H1 (cell line): ENCODE results near the gene OTUD5. TPM values are rescaled to one million over a fixed set of nuclear protein-coding genes. Genes with fewer than 3 reads are reported as not detected.

ENCODE experiments used
- CTCF ChIA-PET: fragments of 300-600 bp; sonication (Branson Sonifier 250); formaldehyde crosslinking; loops from one replicate; lab custom pipeline; 2021; ENCODE audit not compliant: partially characterized antibody; lab: Charles Lee
- POLR2A ChIA-PET: fragments of 300-600 bp; sonication (Branson Sonifier 250); formaldehyde crosslinking; loops from one replicate; lab custom pipeline; 2021; ENCODE audit warnings: inconsistent platforms; ENCODE audit not compliant: partially characterized antibody; lab: Charles Lee
- DNase-seq, 2 experiments: peaks; one replicate each; pipeline versions ENCODE4 v3.0.0 to v3.0.0-alpha.2; 2010 to 2022; ENCODE audit warnings: low spot score in 2 of 2, low read depth in 1 of 2, mixed read lengths in 1 of 2
- FAIRE-seq: peaks from 2 replicates; lab custom pipeline; 2011; peaks lifted over from hg19 to GRCh38; lab: Jason Lieb, UNC
- H2AFZ ChIP-seq: 2 replicates; pipeline ENCODE4 v1.8.1; 2012; ENCODE audit warnings: low read length, inconsistent platforms
- H2AK5ac ChIP-seq: 2 replicates; pipeline ENCODE4 v1.6.1; 2013; ENCODE audit warnings: low read depth, low read length
- H2BK120ac ChIP-seq: replicated peaks from 2 replicates; pipeline ENCODE3; 2013; ENCODE audit warnings: low read depth, low read length, inconsistent platforms
- H2BK12ac ChIP-seq: 2 replicates; pipeline ENCODE4 v1.6.1; 2013; ENCODE audit warnings: low read depth, low read length
- H2BK15ac ChIP-seq: 2 replicates; pipeline ENCODE4 v1.6.1; 2013; ENCODE audit warnings: low read length
- H2BK20ac ChIP-seq: 2 replicates; pipeline ENCODE4 v1.6.1; 2013; ENCODE audit warnings: low read length
- H2BK5ac ChIP-seq: 2 replicates; pipeline ENCODE4 v1.6.1; 2013; ENCODE audit warnings: low read depth, low read length
- H3K14ac ChIP-seq: 2 replicates; pipeline ENCODE4 v1.6.1; 2013; ENCODE audit warnings: inconsistent platforms; ENCODE audit not compliant: insufficient read length
- H3K18ac ChIP-seq: 2 replicates; pipeline ENCODE4 v1.6.1; 2013; ENCODE audit warnings: low read length; ENCODE audit errors: extremely low read depth
- H3K23ac ChIP-seq: 2 replicates; pipeline ENCODE4 v1.6.1; 2013; ENCODE audit warnings: inconsistent platforms; ENCODE audit not compliant: insufficient read length
- H3K23me2 ChIP-seq: 2 replicates; pipeline ENCODE4 v1.6.1; 2013; ENCODE audit warnings: low read depth, low read length
- H3K27ac ChIP-seq: 2 replicates; pipeline ENCODE4 v1.6.1; 2011; ENCODE audit warnings: low read depth, low read length, inconsistent platforms
- H3K27me3 ChIP-seq, 4 experiments: replicated peaks in 1 of 4; 1 replicate in 1 of 4; 2 replicates in 3 of 4; pipeline versions ENCODE4 v1.6.1 to v1.8.1; 2011 to 2013; ENCODE audit warnings: low read length in 3 of 4, mild to moderate bottlenecking in 3 of 4, inconsistent platforms in 2 of 4, mixed read lengths in 2 of 4, moderate library complexity in 1 of 4; ENCODE audit not compliant: control insufficient read depth in 3 of 4, insufficient read depth in 3 of 4; ENCODE audit errors: extremely low read depth in 1 of 4
- H3K36me3 ChIP-seq, 4 experiments: 2 replicates each; pipeline versions ENCODE4 v1.6.1 to v1.8.1; 2011 to 2013; ENCODE audit warnings: mild to moderate bottlenecking in 4 of 4, low read length in 3 of 4, moderate library complexity in 2 of 4, control low read depth in 1 of 4, inconsistent platforms in 1 of 4; ENCODE audit not compliant: insufficient read depth in 4 of 4, control insufficient read depth in 2 of 4
- H3K4ac ChIP-seq: replicated peaks from 2 replicates; pipeline ENCODE3; 2013; ENCODE audit warnings: low read length, low read depth, mixed read lengths, inconsistent platforms; ENCODE audit not compliant: insufficient read length
- H3K4me1 ChIP-seq, 4 experiments: replicated peaks in 1 of 4; 1 replicate in 1 of 4; 2 replicates in 3 of 4; pipeline versions ENCODE4 v1.6.1 to v1.8.1; 2011 to 2013; ENCODE audit warnings: low read length in 3 of 4, inconsistent platforms in 2 of 4, mixed read lengths in 1 of 4; ENCODE audit not compliant: insufficient read depth in 4 of 4, control insufficient read depth in 3 of 4
- H3K4me2 ChIP-seq, 2 experiments: 2 replicates each; pipeline versions ENCODE4 v1.6.1 to v1.8.1; 2011 to 2013; ENCODE audit warnings: low read depth in 2 of 2, low read length in 2 of 2, control low read depth in 1 of 2, inconsistent platforms in 1 of 2, mild to moderate bottlenecking in 1 of 2; ENCODE audit not compliant: insufficient read depth in 1 of 2
- H3K4me3 ChIP-seq, 4 experiments: fragments of 200-600, 300-600 bp in 1 of 4; sonication (generic), shearing (Covaris generic), sonication (Bioruptor Twin) in 1 of 4; 2 replicates each; pipeline versions ENCODE4 v1.5.1 to v1.8.1; 2011 to 2016; ENCODE audit warnings: low read length in 4 of 4, low read depth in 3 of 4, control low read depth in 2 of 4, inconsistent platforms in 2 of 4, mild to moderate bottlenecking in 2 of 4, mixed read lengths in 1 of 4, moderate library complexity in 1 of 4; ENCODE audit not compliant: insufficient read depth in 2 of 4; ENCODE audit errors: extremely low read depth in 1 of 4
- H3K56ac ChIP-seq: replicated peaks from 2 replicates; pipeline ENCODE3; 2013; ENCODE audit warnings: low read depth, mild to moderate bottlenecking, mixed read lengths, low read length, inconsistent platforms; ENCODE audit not compliant: insufficient read length
- H3K79me1 ChIP-seq: 2 replicates; pipeline ENCODE4 v1.6.1; 2013; ENCODE audit warnings: low read depth, low read length, control low read depth
- H3K79me2 ChIP-seq, 2 experiments: 2 replicates each; pipeline versions ENCODE4 v1.6.1 to v1.8.1; 2012 to 2013; ENCODE audit warnings: low read length in 2 of 2, mild to moderate bottlenecking in 2 of 2, inconsistent platforms in 1 of 2; ENCODE audit not compliant: insufficient read depth in 2 of 2, control insufficient read depth in 1 of 2
- H3K9ac ChIP-seq, 4 experiments: replicated peaks in 1 of 4; 1 replicate in 1 of 4; 2 replicates in 3 of 4; pipeline versions ENCODE4 v1.6.1 to v1.8.1; 2011 to 2013; ENCODE audit warnings: low read depth in 3 of 4, low read length in 3 of 4, control low read depth in 2 of 4, mild to moderate bottlenecking in 2 of 4, moderate library complexity in 2 of 4, inconsistent platforms in 1 of 4; ENCODE audit errors: extremely low read depth in 1 of 4
- H3K9me3 ChIP-seq, 2 experiments: 2 replicates each; pipeline versions ENCODE4 v1.6.1 to v1.8.1; 2012 to 2013; ENCODE audit warnings: mild to moderate bottlenecking in 2 of 2, moderate library complexity in 2 of 2, control low read depth in 1 of 2, inconsistent platforms in 1 of 2, low read depth in 1 of 2, low read length in 1 of 2, mixed read lengths in 1 of 2; ENCODE audit not compliant: insufficient read depth in 2 of 2
- H4K20me1 ChIP-seq, 2 experiments: replicated peaks in 1 of 2; 2 replicates each; pipeline versions ENCODE3 to v1.8.1; 2011 to 2013; ENCODE audit warnings: inconsistent platforms in 2 of 2, low read length in 2 of 2, mild to moderate bottlenecking in 1 of 2; ENCODE audit not compliant: insufficient read depth in 2 of 2, control insufficient read depth in 1 of 2
- H4K5ac ChIP-seq: 2 replicates; pipeline ENCODE4 v1.6.1; 2013; ENCODE audit warnings: low read length, low read depth, mixed read lengths, inconsistent platforms; ENCODE audit not compliant: insufficient read length
- H4K8ac ChIP-seq: 2 replicates; pipeline ENCODE4 v1.8.0; 2013; ENCODE audit warnings: mild to moderate bottlenecking, moderate library complexity, low read length, inconsistent platforms; ENCODE audit not compliant: insufficient read depth; ENCODE audit errors: extremely low read depth
- H4K91ac ChIP-seq: replicated peaks from 2 replicates; pipeline ENCODE3; 2013; ENCODE audit warnings: low read length, mixed read lengths, inconsistent platforms; ENCODE audit not compliant: insufficient read length
- BCL11A ChIP-seq, 2 experiments: IDR thresholded peaks; one replicate each; pipeline ENCODE4 v1.6.1; 2011; ENCODE audit warnings: low read depth in 2 of 2, low read length in 2 of 2, mild to moderate bottlenecking in 2 of 2
- CTBP2 ChIP-seq: IDR thresholded peaks from 2 replicates; pipeline ENCODE4 v1.7.0; 2011; ENCODE audit warnings: borderline replicate concordance, mild to moderate bottlenecking, moderate library complexity, mixed read lengths, low read length; ENCODE audit not compliant: insufficient read depth, insufficient read length
- FOSL1 ChIP-seq: IDR thresholded peaks from 2 replicates; pipeline ENCODE4 v1.6.1; 2011; ENCODE audit warnings: mild to moderate bottlenecking, low read depth, low read length, moderate library complexity; ENCODE audit not compliant: insufficient read depth
- JUND ChIP-seq: IDR thresholded peaks from 2 replicates; pipeline ENCODE4 v1.6.1; 2011; ENCODE audit warnings: mild to moderate bottlenecking, improper control_type of control experiment, low read length
- KDM4A ChIP-seq: IDR thresholded peaks from one replicate; pipeline ENCODE4 v1.7.1; 2012; ENCODE audit warnings: low read depth, mild to moderate bottlenecking, moderate library complexity, low read length, inconsistent platforms; ENCODE audit not compliant: severe bottlenecking
- POLR2A ChIP-seq, 2 experiments: IDR thresholded peaks; 1 replicate in 1 of 2; 2 replicates in 1 of 2; pipeline ENCODE4 v1.6.1; 2011; ENCODE audit warnings: low read depth in 2 of 2, low read length in 2 of 2, mild to moderate bottlenecking in 2 of 2; ENCODE audit errors: control extremely low read depth in 1 of 2
- SIX5 ChIP-seq: IDR thresholded peaks from 2 replicates; pipeline ENCODE4 v1.6.1; 2011; ENCODE audit warnings: mild to moderate bottlenecking, low read depth, low read length
- SP1 ChIP-seq: IDR thresholded peaks from 2 replicates; pipeline ENCODE4 v1.6.1; 2011; ENCODE audit warnings: low read depth, low read length
- SRF ChIP-seq: IDR thresholded peaks from 2 replicates; pipeline ENCODE4 v1.6.1; 2011; ENCODE audit warnings: mild to moderate bottlenecking, low read depth, low read length, moderate library complexity
- WGBS, 2 experiments: shearing (Covaris generic) in 1 of 2; methylation state at CpG; one replicate each; pipeline versions ENCODE4 v1.1.6 to v1.1.7; 2013 to 2015; ENCODE audit warnings: low lambda C conversion rate in 2 of 2, mixed read lengths in 2 of 2, inconsistent platforms in 1 of 2, low coverage in 1 of 2, missing lambda C conversion rate in 1 of 2; ENCODE audit not compliant: insufficient replicate concordance in 2 of 2, insufficient coverage in 1 of 2, insufficient read length in 1 of 2; ENCODE audit errors: extremely low coverage in 1 of 2, missing lambda C conversion rate in 1 of 2; 5-methylcytosine and 5-hydroxymethylcytosine counted together
- polyA plus RNA-seq, 7 experiments: library from polyadenylated mRNA; depleted of rRNA in 3 of 7; stranded (reverse) in 5 of 7; unstranded in 2 of 7; fragments of >200 nt in 5 of 7; fragments of 200-250 nt in 2 of 7; gene quantifications; 1 replicate in 5 of 7; 2 replicates in 1 of 7; 4 replicates in 1 of 7; pipeline versions ENCODE4 v1.2.1 to v1.2.3, GENCODE V29; 2011 to 2013; ENCODE audit warnings: missing spikeins in 2 of 7, mixed read lengths in 2 of 7
- total RNA-seq: library from RNA; stranded (reverse); fragmentation: NEBNext Ultra II Directional; extraction: Animal tissue kit (Norgen Biotek cat#: 25700); gene quantifications from 2 replicates; pipeline ENCODE4 v1.2.1, GENCODE V29; 2021

OTUD5 gene
- total and polyA plus RNA-seq, 2 of the 8 experiments (the other 6 are each of a cell fraction or from before 2014, with no cell fraction given) = 46.3 to 53.5 TPM

GRCh38 chrX:48905090-48905790 lies 52.2 kb downstream of the OTUD5 start:
- 91% methylated on average over 6 of the region's 20 CpGs; no CpG with 5 or more reads in 1 of the 2 experiments for WGBS, 2 experiments
- no peak overlapping the region for H4K5ac ChIP-seq
- ChIA-PET CTCF (interaction anchor here (0.6 to 2.3 kb wide), 3 partner anchors 13 to 124 kb away, joined by 3 to 6 read pairs (median 4); no protein-coding TSS in a partner anchor), POLR2A (interaction anchor here (1.0 to 30.9 kb wide), 3 partner anchors 10 to 28 kb away, joined by 3 to 572 read pairs (median 3); no protein-coding TSS in a partner anchor)
- no peak overlapping the region for H2BK20ac ChIP-seq
- no peaks in the 10 kb centered on the region; a peak in 1 of 4 replicates for H3K79me2 ChIP-seq
- no peak overlapping the region for H2AK5ac ChIP-seq
- H4K91ac ChIP-seq = no peak overlapping the region
- peaks cover 0 to 3% (median 0%) of the 10 kb centered on the region in 4 experiments; a peak in 1 of 7 replicates for H3K4me1 ChIP-seq
- no peak overlapping the region for H2AFZ ChIP-seq
- no peak for FAIRE-seq
- H3K4me2 ChIP-seq = no peak overlapping the region
- no peaks in the 10 kb centered on the region for H3K79me1 ChIP-seq
- no peak overlapping the region for H4K8ac ChIP-seq
- H2BK12ac ChIP-seq = no peak overlapping the region
- H3K27ac ChIP-seq = no peak overlapping the region
- no peak overlapping the region for H3K4me3 ChIP-seq
- H2BK120ac ChIP-seq = no peak overlapping the region
- H2BK5ac ChIP-seq = no peak overlapping the region
- H3K27me3 ChIP-seq = no peaks in the 10 kb centered on the region
- no peak overlapping the region for H2BK15ac ChIP-seq
- DNase-seq = no peak
- peaks cover 6 to 33% (median 15%) of the 10 kb centered on the region in 4 experiments; a peak in 6 of 8 replicates for H3K36me3 ChIP-seq
- no peak overlapping the region for H3K18ac ChIP-seq
- H3K4ac ChIP-seq = no peak overlapping the region
- H3K23ac ChIP-seq = no peak overlapping the region
- H3K14ac ChIP-seq = no peak overlapping the region
- no peak overlapping the region for H3K9ac ChIP-seq
- no peaks in the 10 kb centered on the region for H3K9me3 ChIP-seq
- H3K56ac ChIP-seq = no peak overlapping the region
- no peaks in the 10 kb centered on the region for H3K23me2 ChIP-seq
- TF ChIP-seq SP1 (no peak), KDM4A (no peak), SRF (no peak), JUND (no peak), SIX5 (no peak), POLR2A (IDR thresholded peaks at IDR 0.05; ENCODE audit: control extremely low read depth in 1 of 2, low read depth in 2 of 2, low read length in 2 of 2) (no peak), FOSL1 (no peak), BCL11A (IDR thresholded peaks at IDR 0.05; ENCODE audit: low read depth in 2 of 2, low read length in 2 of 2) (no peak), CTBP2 (no peak)
- peaks cover 0 to 1% of the 10 kb centered on the region in 2 experiments for H4K20me1 ChIP-seq
